GM12878 (cell line): Measurements from ENCODE around the gene ADAMTS4.

ENCODE experiments used
- ATF2 ChIP-seq: IDR thresholded peaks from 2 replicates; pipeline ENCODE4 v1.6.1; 2012; ENCODE audit warnings: low read length, inconsistent platforms
- CTCF ChIP-seq, 3 experiments: IDR thresholded peaks in 2 of 3; conservative IDR thresholded peaks in 1 of 3; 2 replicates each; pipeline ENCODE4 v1.5.1; 2011; ENCODE audit warnings: low read depth in 3 of 3, low read length in 3 of 3, mild to moderate bottlenecking in 3 of 3, control low read depth in 2 of 3, moderate library complexity in 2 of 3, inconsistent platforms in 1 of 3, mixed read lengths in 1 of 3; ENCODE audit not compliant: control insufficient read depth in 2 of 3, insufficient read depth in 1 of 3; ENCODE audit errors: extremely low read depth in 1 of 3
- POLR2AphosphoS5 ChIP-seq: IDR thresholded peaks from 2 replicates; pipeline ENCODE4 v1.6.1; 2011; ENCODE audit warnings: mild to moderate bottlenecking, low read length, inconsistent platforms

- TF ChIP-seq CTCF (IDR thresholded peaks at IDR 0.05 in 2 of 3, conservative IDR thresholded peaks at IDR 0.05 in 1 of 3; ENCODE audit: control insufficient read depth in 2 of 3, extremely low read depth in 1 of 3, insufficient read depth in 1 of 3, low read depth in 3 of 3, low read length in 3 of 3) (no peak), POLR2AphosphoS5 (no peak), ATF2 (no peak)
Observed at GRCh38 chr1:161217831-161218230, 19.0 kb upstream of the ADAMTS4 start.
